GM23248 (cell line): ENCODE data around the gene DOCK6.

ENCODE experiments used
- EZH2 ChIP-seq: fragments of 200-600 bp; sonication (generic); IDR thresholded peaks from 2 replicates; pipeline ENCODE4 v1.6.1; 2018; ENCODE audit warnings: antibody characterized with exemption, mild to moderate bottlenecking; ENCODE audit not compliant: insufficient read depth, poor library complexity, severe bottlenecking
- EZH2phosphoT487 ChIP-seq: fragments of 200-600 bp; sonication (generic); IDR thresholded peaks from 2 replicates; pipeline ENCODE4 v1.6.1; 2018; ENCODE audit warnings: antibody characterized with exemption, moderate library complexity, mild to moderate bottlenecking, low read depth; ENCODE audit not compliant: insufficient read depth

DNA sequence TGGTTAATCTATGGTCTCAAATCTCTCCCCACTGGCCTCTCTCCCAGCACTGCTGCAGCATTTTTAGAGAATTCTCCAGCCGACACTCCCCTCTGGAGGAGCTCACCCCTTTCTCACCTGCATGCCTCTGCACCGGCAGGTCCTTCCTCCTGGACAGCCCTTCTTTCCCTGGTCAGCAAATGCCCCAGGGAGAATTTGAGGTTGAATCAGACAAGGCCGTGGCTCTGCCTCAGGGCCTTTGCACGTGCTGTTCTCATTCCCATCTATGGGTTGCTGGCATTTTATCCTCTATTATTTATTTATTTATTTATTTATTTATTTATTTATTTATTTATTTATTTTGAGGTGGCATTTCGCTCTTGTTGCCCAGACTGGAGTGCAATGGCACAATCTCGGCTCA lies 1.4 kb upstream of the DOCK6 start:
- TF ChIP-seq EZH2phosphoT487 (no peak), EZH2 (no peak)
